Hepatocyte (in vitro differentiated cells): ENCODE results near the gene ASXL1. TPM values are rescaled to one million over a fixed set of nuclear protein-coding genes. Genes with fewer than 3 reads are reported as not detected.

ENCODE experiments used
- DNase-seq: peaks from one replicate; pipeline ENCODE4 v3.0.0-alpha.2; 2016; ENCODE audit warnings: low spot score
- H2AFZ ChIP-seq: fragments of 200-600 bp; sonication (generic); 2 replicates; pipeline ENCODE4 v1.6.0; 2016; ENCODE audit warnings: antibody characterized with exemption, mild to moderate bottlenecking
- H3K27ac ChIP-seq: fragments of 200-600 bp; sonication (generic); 2 replicates; pipeline ENCODE4 v1.5.1; 2016; ENCODE audit warnings: mild to moderate bottlenecking
- H3K27me3 ChIP-seq: fragments of 200-600 bp; sonication (generic); 2 replicates; pipeline ENCODE4 v1.6.1; 2016
- H3K36me3 ChIP-seq: fragments of 200-600 bp; sonication (generic); replicated peaks from 2 replicates; pipeline ENCODE4 v1.5.1; 2016; ENCODE audit warnings: low read depth; ENCODE audit not compliant: insufficient read depth
- H3K4me1 ChIP-seq: fragments of 200-600 bp; sonication (generic); 2 replicates; pipeline ENCODE4 v1.5.1; 2016; ENCODE audit warnings: mild to moderate bottlenecking, moderate library complexity; ENCODE audit not compliant: insufficient read depth
- H3K4me2 ChIP-seq: fragments of 200-600 bp; sonication (generic); 2 replicates; pipeline ENCODE4 v1.6.0; 2016
- H3K4me3 ChIP-seq: fragments of 200-600 bp; sonication (generic); 2 replicates; pipeline ENCODE4 v1.5.1; 2016; ENCODE audit warnings: mild to moderate bottlenecking
- H3K79me2 ChIP-seq: fragments of 200-600 bp; sonication (generic); 2 replicates; pipeline ENCODE4 v1.6.0; 2017; ENCODE audit warnings: mild to moderate bottlenecking
- H3K9me2 ChIP-seq: fragments of 200-600 bp; sonication (generic); replicated peaks from 2 replicates; pipeline ENCODE4 v1.6.0; 2017; ENCODE audit warnings: mild to moderate bottlenecking; ENCODE audit not compliant: insufficient read depth
- H3K9me3 ChIP-seq: fragments of 200-600 bp; sonication (generic); 2 replicates; pipeline ENCODE4 v1.5.1; 2016; ENCODE audit warnings: low read depth, mild to moderate bottlenecking
- H4K20me1 ChIP-seq: fragments of 200-600 bp; sonication (generic); 2 replicates; pipeline ENCODE4 v1.6.0; 2016; ENCODE audit warnings: mild to moderate bottlenecking; ENCODE audit not compliant: insufficient read depth, poor library complexity, severe bottlenecking
- CTCF ChIP-seq: fragments of 200-600 bp; sonication (generic); IDR thresholded peaks from 2 replicates; pipeline ENCODE4 v1.5.1; 2016; ENCODE audit warnings: antibody characterized with exemption, mild to moderate bottlenecking; ENCODE audit not compliant: poor library complexity
- EZH2 ChIP-seq: fragments of 200-600 bp; sonication (generic); IDR thresholded peaks from 2 replicates; pipeline ENCODE4 v1.6.1; 2016; ENCODE audit warnings: antibody characterized with exemption, mild to moderate bottlenecking, borderline replicate concordance
- EZH2phosphoT487 ChIP-seq: fragments of 200-600 bp; sonication (generic); IDR thresholded peaks from one replicate; pipeline ENCODE4 v1.6.1; 2018; ENCODE audit warnings: antibody characterized with exemption, mild to moderate bottlenecking, low read depth, moderate library complexity; ENCODE audit not compliant: unreplicated experiment, severe bottlenecking
- WGBS: methylation state at CpG from one replicate; pipeline ENCODE4 v1.1.6; 2016; ENCODE audit warnings: low lambda C conversion rate; ENCODE audit errors: missing lambda C conversion rate; 5-methylcytosine and 5-hydroxymethylcytosine counted together
- polyA plus RNA-seq: library from polyadenylated mRNA; unstranded; fragments of >200 nt; fragmentation: Nextera tagmentation; extraction: Ambion mirVana; gene quantifications from 2 replicates; pipeline ENCODE4 v1.2.1, GENCODE V29; 2016
- total RNA-seq: library from RNA; depleted of rRNA; stranded (reverse); fragments of >200 nt; gene quantifications from 2 replicates; pipeline ENCODE4 v1.2.3, GENCODE V29; 2014

Gene ASXL1
- total and polyA plus RNA-seq, 2 experiments from 2014 or later = 82.0 to 95.6 TPM

DNA sequence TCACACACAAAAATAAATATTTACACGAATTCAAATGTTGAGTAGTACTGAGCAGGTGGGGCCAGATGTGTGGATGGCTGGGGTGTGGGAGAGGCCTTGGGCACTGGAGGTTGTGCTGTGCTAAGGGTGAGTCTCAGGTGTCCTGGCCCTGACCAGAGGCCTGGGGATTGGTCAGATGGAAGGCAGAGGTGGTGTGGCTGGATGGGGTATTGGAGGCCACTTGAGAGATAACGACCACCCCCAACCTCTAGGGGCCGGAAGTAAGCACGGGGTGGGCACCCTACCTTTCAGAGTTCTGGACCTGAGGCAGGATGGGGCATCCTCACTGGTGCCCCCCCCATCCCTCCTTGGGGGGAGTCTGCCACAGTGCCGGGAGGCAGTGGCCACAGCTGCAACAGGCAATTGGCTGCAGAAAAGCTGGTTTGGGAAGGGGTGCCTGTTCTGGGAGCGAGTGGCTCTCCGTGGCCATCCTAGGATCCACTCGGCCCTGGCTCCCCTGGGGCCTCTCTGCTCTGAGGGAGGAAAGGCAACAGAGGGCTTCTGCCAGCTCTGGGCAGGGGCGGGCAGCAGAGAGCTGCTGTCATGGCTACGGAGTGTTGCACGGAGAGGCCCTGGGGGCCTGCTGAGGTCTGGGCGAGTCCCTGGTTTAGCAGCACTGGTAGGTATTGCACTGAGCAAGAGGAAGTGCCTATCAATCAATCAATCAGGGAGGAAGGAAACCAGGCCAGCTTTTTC lies 87.6 kb downstream of the ASXL1 start:
- peaks cover 20% of the 10 kb centered on the region for H3K4me1 ChIP-seq
- H3K9me2 ChIP-seq = no peaks in the 10 kb centered on the region
- TF ChIP-seq CTCF (no peak), EZH2phosphoT487 (no peak), EZH2 (no peak)
- peak overlapping the region; percentile 8 for H3K27ac ChIP-seq
- peaks cover 17% of the 10 kb centered on the region for H4K20me1 ChIP-seq
- H2AFZ ChIP-seq = no peak overlapping the region
- H3K27me3 ChIP-seq = no peaks in the 10 kb centered on the region
- no peak overlapping the region for H3K4me3 ChIP-seq
- 62% methylated on average over 12 of the region's 12 CpGs for WGBS
- peak; percentile 61 for DNase-seq
- no peaks in the 10 kb centered on the region for H3K36me3 ChIP-seq
- no peaks in the 10 kb centered on the region for H3K9me3 ChIP-seq
- no peak overlapping the region for H3K4me2 ChIP-seq
- peaks cover 38% of the 10 kb centered on the region for H3K79me2 ChIP-seq

GRCh38 chr20:32446301-32447100 lies 88.4 kb downstream of the ASXL1 start:
- peak overlapping the region; percentile 2 for H3K27ac ChIP-seq
- no peaks in the 10 kb centered on the region for H3K9me2 ChIP-seq
- H3K79me2 ChIP-seq = peaks cover 32% of the 10 kb centered on the region
- no peak overlapping the region for H3K4me2 ChIP-seq
- no peak for TF ChIP-seq EZH2
- no peak for TF ChIP-seq EZH2phosphoT487
- TF ChIP-seq CTCF = no peak
- H3K4me3 ChIP-seq = no peak overlapping the region
- no peaks in the 10 kb centered on the region for H3K9me3 ChIP-seq
- 88% methylated on average over 14 of the region's 14 CpGs for WGBS
- peaks cover 17% of the 10 kb centered on the region for H4K20me1 ChIP-seq
- H2AFZ ChIP-seq = no peak overlapping the region
- peaks cover 3% of the 10 kb centered on the region for H3K36me3 ChIP-seq
- no peak for DNase-seq
- peaks cover 12% of the 10 kb centered on the region for H3K4me1 ChIP-seq
- no peaks in the 10 kb centered on the region for H3K27me3 ChIP-seq

DNA sequence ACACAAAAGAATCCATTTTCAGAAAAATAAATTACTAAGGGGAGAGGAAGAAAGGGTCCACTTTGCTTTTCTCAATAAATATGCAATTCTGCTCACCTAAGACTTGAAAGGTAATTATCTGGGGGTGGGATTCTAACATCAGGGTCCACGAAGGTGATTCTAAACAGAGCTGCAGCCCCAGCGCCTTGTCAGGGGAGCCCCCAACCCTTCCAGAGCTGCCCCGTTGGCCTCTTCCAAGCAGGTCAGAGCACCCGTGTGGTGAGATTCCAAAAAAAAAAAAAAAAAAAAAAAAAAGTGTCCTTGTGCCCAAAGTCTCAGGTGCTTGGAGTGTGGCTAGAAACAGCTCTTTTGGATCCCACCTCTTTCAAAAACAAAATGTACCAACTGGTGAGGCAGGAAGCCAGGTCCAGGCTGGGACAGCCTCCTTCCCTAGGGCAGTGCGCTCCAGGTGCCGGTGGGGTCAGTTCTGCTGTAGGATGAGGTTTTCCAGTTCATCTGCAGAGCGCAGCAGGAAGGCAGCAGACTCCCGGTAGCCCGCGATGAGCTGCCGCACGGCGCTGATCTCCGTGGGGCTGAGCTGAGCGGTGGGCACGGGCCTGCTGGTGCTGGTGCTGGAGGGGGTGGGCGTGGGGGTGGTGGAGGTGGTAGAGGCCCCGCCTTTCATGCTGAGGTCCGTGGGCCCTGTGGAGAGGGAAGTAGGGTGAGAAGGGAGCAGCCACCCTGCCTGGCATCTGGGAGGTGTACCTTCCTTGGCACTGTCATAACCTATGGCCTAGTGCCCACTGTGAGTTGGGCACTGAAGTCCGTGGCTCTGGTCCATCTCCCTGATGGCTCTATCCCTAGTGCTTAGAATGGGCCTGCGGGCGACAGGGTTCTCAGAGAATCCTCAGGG lies 89.3 kb downstream of the ASXL1 start:
- H3K4me1 ChIP-seq = peaks cover 12% of the 10 kb centered on the region
- peaks cover 5% of the 10 kb centered on the region for H3K36me3 ChIP-seq
- H2AFZ ChIP-seq = no peak overlapping the region
- no peaks in the 10 kb centered on the region for H3K9me3 ChIP-seq
- 92% methylated on average over 22 of the region's 22 CpGs for WGBS
- no peak overlapping the region for H3K4me3 ChIP-seq
- TF ChIP-seq EZH2 (no peak), EZH2phosphoT487 (no peak), CTCF (no peak)
- H3K27me3 ChIP-seq = no peaks in the 10 kb centered on the region
- H4K20me1 ChIP-seq = peaks cover 15% of the 10 kb centered on the region
- H3K27ac ChIP-seq = no peak overlapping the region
- no peak overlapping the region for H3K4me2 ChIP-seq
- peaks cover 27% of the 10 kb centered on the region for H3K79me2 ChIP-seq
- no peak for DNase-seq
- no peaks in the 10 kb centered on the region for H3K9me2 ChIP-seq
